ENCODE measurements around the gene RBMS3.

DNA sequence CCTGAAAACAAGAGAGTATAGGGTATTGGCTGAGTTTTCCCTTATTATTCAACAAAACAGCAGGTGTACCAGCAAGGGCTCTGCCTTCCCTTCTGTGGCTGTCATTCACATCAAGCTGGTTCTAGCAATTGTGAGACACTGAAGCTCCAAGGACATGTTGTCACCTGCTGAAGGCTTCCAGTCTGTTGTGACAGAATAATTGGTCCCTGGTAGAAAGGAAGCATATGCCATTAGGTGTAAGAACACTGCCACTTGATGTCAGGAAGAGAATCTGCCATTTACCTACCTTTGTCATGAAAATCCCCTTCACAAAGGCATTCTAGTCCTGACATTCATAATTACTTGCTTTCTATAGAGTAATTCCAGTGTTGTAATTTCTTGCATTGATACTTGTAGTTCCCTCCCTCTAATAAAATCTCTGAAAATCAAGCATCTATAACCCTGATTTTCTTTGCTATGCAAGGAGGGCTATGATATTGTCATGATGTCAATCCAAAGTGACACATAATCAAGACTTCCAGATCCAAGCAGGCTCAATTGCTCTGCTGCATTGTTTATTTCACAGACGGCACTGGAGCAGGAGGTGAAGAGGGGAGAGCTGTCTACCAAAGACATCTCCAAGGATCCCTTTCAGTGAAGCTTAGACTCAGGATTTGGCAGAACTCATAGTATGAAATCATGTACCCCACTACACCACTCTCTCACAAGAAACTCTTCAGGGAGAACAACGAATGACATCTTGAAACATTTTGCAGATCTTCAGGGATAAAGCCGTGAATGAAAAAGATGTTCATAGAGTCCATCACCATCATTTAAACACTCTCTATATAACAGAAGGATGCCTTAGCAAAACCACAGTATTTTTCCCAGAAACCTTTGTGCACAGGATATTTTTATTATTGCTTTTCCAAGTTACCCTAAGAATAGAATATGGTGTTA, 425.3 kb downstream of the RBMS3 start:
- TF ChIP-seq CTCF (IDR thresholded peaks at IDR 0.05) (no peak), POLR2AphosphoS5 (IDR thresholded peaks at IDR 0.05) (no peak), POLR2A (IDR thresholded peaks at IDR 0.05) (no peak)

All from upper lobe of left lung (tissue), 4 donors.